Esophagus muscularis mucosa (tissue), 4 donors: ENCODE data around the gene SFMBT1. TPM values are rescaled to one million over a fixed set of nuclear protein-coding genes. Genes with fewer than 3 reads are reported as not detected.

ENCODE experiments used
- DNase-seq: peaks from one replicate; pipeline ENCODE4 v3.0.0-alpha.2; 2017; ENCODE audit errors: extremely low spot score
- H3K27ac ChIP-seq, 4 donors: fragments of 200-600 bp; sonication (generic); replicated peaks in 1 of 4; 1 replicate in 3 of 4; 2 replicates in 1 of 4; pipeline ENCODE4 v1.5.1; 2016 to 2019; ENCODE audit warnings: mild to moderate bottlenecking in 1 of 4
- H3K27me3 ChIP-seq, 4 donors: fragments of 200-600 bp; sonication (generic); one replicate each; pipeline versions ENCODE4 v1.5.1 to v1.6.0; 2016 to 2019
- H3K36me3 ChIP-seq, 4 donors: fragments of 200-600 bp; sonication (generic); one replicate each; pipeline ENCODE4 v1.5.1; 2016 to 2019
- H3K4me1 ChIP-seq, 4 donors: fragments of 200-600 bp; sonication (generic); one replicate each; pipeline ENCODE4 v1.5.1; 2016 to 2019
- H3K4me3 ChIP-seq, 4 donors: fragments of 200-600 bp; sonication (generic); 1 replicate in 2 of 4; 2 replicates in 2 of 4; pipeline ENCODE4 v1.5.1; 2016 to 2019; ENCODE audit warnings: mild to moderate bottlenecking in 4 of 4, moderate library complexity in 1 of 4
- H3K9me3 ChIP-seq, 4 donors: fragments of 200-600 bp; sonication (generic); 1 replicate in 3 of 4; 2 replicates in 1 of 4; pipeline ENCODE4 v1.5.1; 2016 to 2019
- CTCF ChIP-seq, 3 experiments: fragments of 200-600 bp in 2 of 3; fragments of 450-650 bp in 1 of 3; sonication (generic) in 2 of 3; IDR thresholded peaks; one replicate each; pipeline ENCODE4 v1.5.1; 2017 to 2019; ENCODE audit warnings: antibody characterized with exemption in 3 of 3, mild to moderate bottlenecking in 2 of 3, moderate library complexity in 1 of 3
- EP300 ChIP-seq: sonication (generic); formaldehyde crosslinking; IDR thresholded peaks from one replicate; pipeline ENCODE4 v1.6.1; 2017; ENCODE audit warnings: antibody characterized with exemption
- POLR2A ChIP-seq: fragments of 450-650 bp; IDR thresholded peaks from one replicate; pipeline ENCODE4 v1.6.1; 2017; ENCODE audit warnings: antibody characterized with exemption, moderate library complexity, mild to moderate bottlenecking, low read depth
- POLR2AphosphoS5 ChIP-seq, 2 donors: sonication (generic); formaldehyde crosslinking; IDR thresholded peaks; one replicate each; pipeline ENCODE4 v1.6.1; 2017; ENCODE audit warnings: antibody characterized with exemption in 2 of 2
- WGBS: methylation state at CpG from one replicate; pipeline ENCODE4 v1.1.5; 2018; 5-methylcytosine and 5-hydroxymethylcytosine counted together
- intact Hi-C: fragments of 100-400 bp; cut with DNase I; formaldehyde crosslinking; loops from one replicate; pipeline ENCODE4 v1.15.1; 2023
- total RNA-seq, 4 donors: library from RNA; depleted of rRNA; stranded (reverse); fragments of >200 nt; gene quantifications; one replicate each; pipeline versions ENCODE4 v1.1.0 to v1.2.1, GENCODE V29; 2016

Gene SFMBT1
- total RNA-seq, 4 donors from 2014 or later, result 15.4 to 27.6 (median 21.4) TPM

GRCh38 chr3:53003320-53003719 lies 42.6 kb downstream of the SFMBT1 start:
- H3K27ac ChIP-seq, result no peak overlapping the region
- TF ChIP-seq EP300 (no peak), POLR2AphosphoS5 (IDR thresholded peaks at IDR 0.05) (no peak), CTCF (IDR thresholded peaks at IDR 0.05) (no peak), POLR2A (no peak)
- no peak for DNase-seq
- no peaks in the 10 kb centered on the region for H3K36me3 ChIP-seq
- no peaks in the 10 kb centered on the region for H3K27me3 ChIP-seq
- intact Hi-C loops, result no loop called here
- H3K9me3 ChIP-seq, result no peaks in the 10 kb centered on the region
- H3K4me1 ChIP-seq, result no peaks in the 10 kb centered on the region
- 91% methylated on average over 7 of the region's 7 CpGs for WGBS
- H3K4me3 ChIP-seq, result no peak overlapping the region

- no peak for TF ChIP-seq POLR2A
- no peak for TF ChIP-seq EP300
- Histone ChIP-seq H3K27ac (no peak overlapping the region), H3K36me3 (no peaks in the 10 kb centered on the region), H3K9me3 (no peaks in the 10 kb centered on the region), H3K4me3 (no peak overlapping the region), H3K27me3 (no peaks in the 10 kb centered on the region), H3K4me1 (no peaks in the 10 kb centered on the region)
- DNase-seq, result no peak
- intact Hi-C loops, result no loop called here
- WGBS, result 100% methylated on average over 10 of the region's 41 CpGs
Measured at GRCh38 chr3:52998771-52999513, 46.9 kb downstream of the SFMBT1 start.

DNA sequence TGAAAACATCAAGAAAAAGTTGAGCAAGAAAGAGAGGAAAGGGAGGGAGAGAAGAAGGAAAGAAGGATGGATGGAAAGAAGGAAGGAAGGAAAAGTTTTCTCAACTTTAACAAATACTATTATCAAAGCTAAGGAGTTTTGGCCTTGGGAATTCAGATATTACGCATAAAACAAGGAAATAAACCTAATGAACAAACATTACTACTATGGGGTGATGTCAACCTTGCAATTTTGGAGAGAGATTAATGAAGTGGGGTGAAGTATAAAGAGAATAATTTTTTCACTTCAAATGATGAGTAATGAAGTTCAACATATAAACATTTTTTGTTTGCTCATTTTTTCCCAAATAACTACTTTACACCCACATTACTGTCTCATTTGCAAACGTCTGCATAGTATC lies 55.2 kb downstream of the SFMBT1 start:
- peaks cover 0 to 15% (median 7%) of the 10 kb centered on the region in 4 donors for H3K4me1 ChIP-seq

DNA sequence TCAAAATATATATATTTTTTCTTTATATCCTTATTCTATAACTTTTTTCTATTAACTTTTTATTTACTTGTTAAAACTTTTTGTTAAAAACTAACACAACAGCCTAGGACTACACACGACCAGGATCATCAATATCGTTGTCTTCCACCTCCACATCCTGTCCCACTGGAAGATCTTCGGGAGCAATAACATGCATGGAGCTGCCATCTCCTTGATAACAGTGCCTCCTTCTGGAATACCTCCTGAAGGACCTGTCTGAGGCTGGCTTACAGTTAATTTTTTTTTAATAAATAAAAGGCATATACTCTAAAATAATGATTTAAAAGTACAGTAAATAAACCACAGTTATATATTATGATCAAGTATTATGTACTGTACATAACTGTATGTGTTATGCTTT lies 58.9 kb downstream of the SFMBT1 start:
- intact Hi-C loops, result no loop called here
- H3K36me3 ChIP-seq, result no peaks in the 10 kb centered on the region
- H3K9me3 ChIP-seq, result no peaks in the 10 kb centered on the region
- H3K27ac ChIP-seq, result no peak overlapping the region
- peaks cover 0 to 17% (median 12%) of the 10 kb centered on the region in 4 donors for H3K4me1 ChIP-seq
- no peak for DNase-seq
- H3K27me3 ChIP-seq, result no peaks in the 10 kb centered on the region
- no peak for TF ChIP-seq EP300
- TF ChIP-seq POLR2A, result no peak
- no peak for TF ChIP-seq POLR2AphosphoS5 (IDR thresholded peaks at IDR 0.05)
- TF ChIP-seq CTCF (IDR thresholded peaks at IDR 0.05), result no peak
- WGBS, result 78% methylated on average over 3 of the region's 3 CpGs
- H3K4me3 ChIP-seq, result no peak overlapping the region

More for the DNA sequence above, 55.2 kb downstream of the SFMBT1 start:
- DNase-seq, result no peak
- TF ChIP-seq POLR2A (no peak), POLR2AphosphoS5 (IDR thresholded peaks at IDR 0.05) (no peak), CTCF (IDR thresholded peaks at IDR 0.05) (no peak), EP300 (no peak)
- Histone ChIP-seq H3K9me3 (no peaks in the 10 kb centered on the region), H3K27ac (no peak overlapping the region), H3K36me3 (no peaks in the 10 kb centered on the region), H3K4me3 (no peak overlapping the region), H3K27me3 (no peaks in the 10 kb centered on the region)
- 71% methylated on average over 2 of the region's 2 CpGs for WGBS
- intact Hi-C loops, result no loop called here

- intact Hi-C loops, result no loop called here
- Histone ChIP-seq H3K36me3 (no peaks in the 10 kb centered on the region), H3K9me3 (no peaks in the 10 kb centered on the region), H3K4me3 (no peak overlapping the region), H3K27ac (no peak overlapping the region), H3K4me1 (peaks cover 0 to 17% (median 11%) of the 10 kb centered on the region in 4 donors), H3K27me3 (no peaks in the 10 kb centered on the region)
- WGBS, result 83% methylated on average over 1 of the region's 1 CpG
- TF ChIP-seq EP300, result no peak
- TF ChIP-seq CTCF (IDR thresholded peaks at IDR 0.05), result no peak
- TF ChIP-seq POLR2AphosphoS5 (IDR thresholded peaks at IDR 0.05), result no peak
- no peak for TF ChIP-seq POLR2A
- no peak for DNase-seq
Measured at GRCh38 chr3:52986049-52986448, 59.8 kb downstream of the SFMBT1 start.
